ACHN (cell line): Measurements from ENCODE around the gene FMN1.
"Not testable (repeated sequence)": the region's sequence is repeated elsewhere in the genome, so short reads cannot be mapped to it uniquely, and the experiment has no call there.

Experiments used
- DNase-seq: peaks from one replicate; pipeline ENCODE4 v3.0.0-alpha.2; 2015
- in situ Hi-C: cut with HindIII; loops from 2 replicates; pipeline ENCODE4 v1.10.0; 2017; ENCODE audit warnings: low sequenced_read_pairs, low pct_ligation_motif_present, low pct_unique_long_range_greater_than_20kb

FMN1 gene

GRCh38 chr15:32870240-32871033 is 324.1 kb downstream of the FMN1 start:
- DNase-seq, result peak; percentile 81
- in situ Hi-C loops, result no loop called here

- no peak for DNase-seq
- in situ Hi-C loops, result no loop called here
Measured at GRCh38 chr15:32869776-32870175, 324.7 kb downstream of the FMN1 start.

- peak; percentile 80 for DNase-seq
- in situ Hi-C loops, result no loop called here
Measured at GRCh38 chr15:32867313-32867626, 327.2 kb downstream of the FMN1 start.

GRCh38 chr15:32866454-32867312 is 327.8 kb downstream of the FMN1 start:
- in situ Hi-C loops, result no loop called here
- DNase-seq, result peak; percentile 37

GRCh38 chr15:32864841-32865240 is 329.7 kb downstream of the FMN1 start:
- in situ Hi-C loops, result no loop called here
- no peak for DNase-seq

- in situ Hi-C loops, result no loop called here
- DNase-seq, result no peak
Measured at GRCh38 chr15:32864051-32864450, 330.5 kb downstream of the FMN1 start.

GRCh38 chr15:32861761-32862160 is 332.8 kb downstream of the FMN1 start:
- in situ Hi-C loops, result no loop called here
- no peak for DNase-seq

GRCh38 chr15:32861174-32861573 is 333.3 kb downstream of the FMN1 start:
- DNase-seq, result no peak
- in situ Hi-C loops, result no loop called here

- in situ Hi-C loops, result no loop called here
- DNase-seq, result no peak
Measured at GRCh38 chr15:32859996-32860395, 334.5 kb downstream of the FMN1 start.

GRCh38 chr15:32859251-32859650 is 335.3 kb downstream of the FMN1 start:
- no peak for DNase-seq
- in situ Hi-C loops, result no loop called here

GRCh38 chr15:32857732-32858131 is 336.8 kb downstream of the FMN1 start:
- in situ Hi-C loops, result no loop called here
- no peak for DNase-seq

- in situ Hi-C loops, result no loop called here
- no peak for DNase-seq
Measured at GRCh38 chr15:32856753-32857152, 337.8 kb downstream of the FMN1 start.

GRCh38 chr15:32855942-32856341 is 338.6 kb downstream of the FMN1 start:
- in situ Hi-C loops, result no loop called here
- DNase-seq, result peak; percentile 87

- no peak for DNase-seq
- in situ Hi-C loops, result no loop called here
Measured at GRCh38 chr15:32853592-32853991, 340.9 kb downstream of the FMN1 start.

- in situ Hi-C loops, result no loop called here
- no peak for DNase-seq
Measured at GRCh38 chr15:32852771-32853170, 341.7 kb downstream of the FMN1 start.

GRCh38 chr15:32852017-32852416 is 342.5 kb downstream of the FMN1 start:
- in situ Hi-C loops, result no loop called here
- DNase-seq, result no peak

- DNase-seq, result no peak
- in situ Hi-C loops, result no loop called here
Measured at GRCh38 chr15:32851572-32851971, 342.9 kb downstream of the FMN1 start.

GRCh38 chr15:32849769-32850668 is 344.5 kb downstream of the FMN1 start:
- in situ Hi-C loops, result loop anchor here (25.0 kb wide), 1 partner anchor 137 kb away; no protein-coding TSS in a partner anchor
- DNase-seq, result no peak

GRCh38 chr15:32846671-32847070 is 347.8 kb downstream of the FMN1 start:
- in situ Hi-C loops, result loop anchor here (25.0 kb wide), 1 partner anchor 141 kb away; no protein-coding TSS in a partner anchor
- not testable (repeated sequence) for DNase-seq
